Left ventricle myocardium inferior (tissue), 1 donor: ENCODE measurements around the gene RNLS. TPM values are rescaled to one million over a fixed set of nuclear protein-coding genes. Genes with fewer than 3 reads are reported as not detected.

ENCODE experiments used
- DNase-seq: peaks from one replicate; pipeline ENCODE4 v3.0.0-alpha.2; 2020
- H3K27ac ChIP-seq: fragments of 200-600 bp; replicated peaks from 2 replicates; pipeline ENCODE4 v1.8.0; 2021
- H3K27me3 ChIP-seq: fragments of 200-600 bp; 2 replicates; pipeline ENCODE4 v1.8.0; 2021; ENCODE audit warnings: low read depth
- H3K36me3 ChIP-seq: fragments of 200-600 bp; 2 replicates; pipeline ENCODE4 v1.8.0; 2021
- H3K4me1 ChIP-seq: fragments of 200-600 bp; 2 replicates; pipeline ENCODE4 v1.8.0; 2021
- H3K4me3 ChIP-seq: fragments of 200-600 bp; 2 replicates; pipeline ENCODE4 v1.8.0; 2021; ENCODE audit warnings: mild to moderate bottlenecking, moderate library complexity
- H3K9me3 ChIP-seq: fragments of 200-600 bp; replicated peaks from 2 replicates; pipeline ENCODE4 v1.8.0; 2021
- intact Hi-C: fragments of 100-400 bp; cut with micrococcal nuclease; formaldehyde crosslinking; loops from one replicate; pipeline ENCODE4 v1.11.0; 2022
- total RNA-seq: library from RNA; stranded (reverse); fragmentation: NEBNext Ultra II Directional; extraction: Animal tissue kit (Norgen Biotek cat#: 25700); gene quantifications from one replicate; pipeline ENCODE4 v1.2.1, GENCODE V29; 2021
- TF ChIP-seq, protein P1 (sequence below): fragments of 200-600 bp; IDR thresholded peaks from 2 replicates; pipeline ENCODE4 v1.8.0; 2021; ENCODE audit warnings: antibody characterized with exemption, mild to moderate bottlenecking, borderline replicate concordance
- donor health status: DM: no; HTN: yes; CAD: no; lungs with severe emphysema.

RNLS gene
- total RNA-seq, 1 donor from 2014 or later: 14.3 TPM

DNA sequence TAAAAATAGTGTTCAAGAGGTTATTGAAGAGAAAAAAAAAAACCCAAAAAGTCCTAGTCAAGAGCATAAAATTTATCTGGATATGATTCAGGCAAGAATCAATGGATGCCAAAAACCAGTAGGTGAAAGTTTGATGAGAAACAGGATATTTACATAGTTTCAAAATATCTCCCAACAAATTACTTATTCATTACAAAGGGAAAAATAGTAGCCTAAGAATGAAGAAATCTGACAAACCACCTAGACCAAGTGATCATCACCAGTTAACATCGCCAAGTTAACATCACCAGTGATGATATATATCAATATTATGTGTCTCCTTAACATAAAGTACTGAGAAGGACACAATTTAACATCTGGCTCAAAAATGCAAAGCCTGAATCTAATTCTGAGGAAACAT lies 85.2 kb downstream of the RNLS start:
- Histone ChIP-seq H3K4me1 (peaks cover 5% of the 10 kb centered on the region), H3K9me3 (no peaks in the 10 kb centered on the region), H3K4me3 (no peak overlapping the region), H3K36me3 (no peaks in the 10 kb centered on the region), H3K27me3 (no peaks in the 10 kb centered on the region), H3K27ac (no peak overlapping the region)
- DNase-seq: no peak
- TF ChIP-seq, protein P1, sequence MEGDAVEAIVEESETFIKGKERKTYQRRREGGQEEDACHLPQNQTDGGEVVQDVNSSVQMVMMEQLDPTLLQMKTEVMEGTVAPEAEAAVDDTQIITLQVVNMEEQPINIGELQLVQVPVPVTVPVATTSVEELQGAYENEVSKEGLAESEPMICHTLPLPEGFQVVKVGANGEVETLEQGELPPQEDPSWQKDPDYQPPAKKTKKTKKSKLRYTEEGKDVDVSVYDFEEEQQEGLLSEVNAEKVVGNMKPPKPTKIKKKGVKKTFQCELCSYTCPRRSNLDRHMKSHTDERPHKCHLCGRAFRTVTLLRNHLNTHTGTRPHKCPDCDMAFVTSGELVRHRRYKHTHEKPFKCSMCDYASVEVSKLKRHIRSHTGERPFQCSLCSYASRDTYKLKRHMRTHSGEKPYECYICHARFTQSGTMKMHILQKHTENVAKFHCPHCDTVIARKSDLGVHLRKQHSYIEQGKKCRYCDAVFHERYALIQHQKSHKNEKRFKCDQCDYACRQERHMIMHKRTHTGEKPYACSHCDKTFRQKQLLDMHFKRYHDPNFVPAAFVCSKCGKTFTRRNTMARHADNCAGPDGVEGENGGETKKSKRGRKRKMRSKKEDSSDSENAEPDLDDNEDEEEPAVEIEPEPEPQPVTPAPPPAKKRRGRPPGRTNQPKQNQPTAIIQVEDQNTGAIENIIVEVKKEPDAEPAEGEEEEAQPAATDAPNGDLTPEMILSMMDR: no peak
- intact Hi-C loops: no loop called here

DNA sequence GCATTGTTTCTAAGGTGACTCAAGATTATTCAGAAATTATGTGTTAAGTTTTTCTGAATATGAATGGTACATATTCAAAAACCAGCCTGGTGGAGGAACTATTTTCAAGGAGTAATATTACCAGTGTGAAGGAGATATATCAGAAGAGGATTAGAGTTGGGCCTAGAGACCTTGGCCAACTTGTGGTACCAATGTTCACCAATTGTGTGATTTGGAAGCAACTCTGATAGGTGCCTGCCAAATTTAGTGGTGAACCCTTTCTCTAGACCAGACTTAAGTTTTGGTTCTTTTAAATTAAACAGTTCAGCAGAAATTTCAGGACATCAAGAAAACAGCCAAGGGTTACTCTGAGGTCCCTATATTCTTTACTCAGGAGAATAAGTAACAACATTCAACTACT lies 88.6 kb downstream of the RNLS start:
- TF ChIP-seq, protein P1: no peak
- H3K36me3 ChIP-seq: no peaks in the 10 kb centered on the region

DNA sequence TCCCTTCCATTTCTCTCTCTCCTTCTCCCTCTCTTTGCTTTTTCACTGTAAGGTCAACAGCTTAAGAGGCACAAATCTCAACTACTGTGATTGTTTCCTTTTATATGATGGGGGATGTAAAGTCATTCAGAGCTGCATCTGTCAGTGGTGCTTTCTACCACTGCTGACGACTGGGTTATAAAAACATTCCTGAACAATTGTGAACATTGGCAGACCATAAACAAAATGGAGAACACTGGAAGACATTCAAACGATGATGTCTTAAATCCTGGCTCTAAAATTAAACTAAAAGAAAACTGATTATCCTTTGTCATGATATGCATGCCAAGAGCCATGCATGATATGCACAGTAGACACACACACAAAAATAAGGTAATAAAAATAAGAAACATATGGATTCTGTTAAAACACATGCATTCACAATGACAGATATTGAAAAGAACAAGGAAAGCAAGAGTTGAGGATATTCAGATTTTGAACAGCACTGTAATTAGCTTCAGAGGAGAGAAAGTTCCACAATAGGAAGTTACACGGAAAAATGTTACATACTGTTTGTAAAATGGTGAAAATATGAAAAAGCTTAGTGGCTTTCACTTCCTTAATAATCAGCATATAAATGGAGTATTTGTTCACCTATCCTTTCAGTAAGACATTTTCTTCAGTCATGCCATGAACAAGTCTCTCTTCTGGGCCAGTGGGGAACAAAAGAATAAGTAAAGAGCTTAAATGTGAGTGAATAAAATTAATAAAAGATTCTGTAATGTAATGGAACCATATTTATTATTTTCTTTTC lies 89.2 kb downstream of the RNLS start:
- TF ChIP-seq, protein P1: no peak
- Histone ChIP-seq H3K9me3 (no peaks in the 10 kb centered on the region), H3K4me3 (no peak overlapping the region)

More for the DNA sequence above, 88.6 kb downstream of the RNLS start:
- no peaks in the 10 kb centered on the region for H3K4me1 ChIP-seq
- no peaks in the 10 kb centered on the region for H3K27me3 ChIP-seq
- H3K27ac ChIP-seq: no peak overlapping the region
- intact Hi-C loops: no loop called here
- H3K9me3 ChIP-seq: no peaks in the 10 kb centered on the region
- no peak overlapping the region for H3K4me3 ChIP-seq
- DNase-seq: no peak

DNA sequence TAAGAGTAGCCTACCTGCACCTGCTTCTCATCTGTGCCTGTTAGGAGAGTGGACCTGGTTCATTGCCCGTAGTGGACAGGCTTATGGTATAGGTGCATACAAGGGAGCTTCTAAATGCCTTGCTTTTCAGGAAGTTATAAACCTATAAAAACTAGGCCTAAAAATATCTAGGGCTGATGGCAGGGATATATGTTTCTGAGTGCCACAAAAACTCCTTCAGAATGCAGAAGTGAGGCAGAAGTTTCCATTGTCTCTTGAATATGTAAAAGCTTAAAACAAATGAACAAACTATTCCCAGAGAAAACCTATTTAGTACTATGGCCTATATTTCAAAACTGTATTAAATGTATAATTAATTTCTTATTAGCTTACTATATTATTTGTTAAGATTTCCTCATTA lies 91.8 kb downstream of the RNLS start:
- intact Hi-C loops: no loop called here
- H3K36me3 ChIP-seq: no peaks in the 10 kb centered on the region
- no peak for DNase-seq
- no peak overlapping the region for H3K27ac ChIP-seq
- no peaks in the 10 kb centered on the region for H3K4me1 ChIP-seq
- no peaks in the 10 kb centered on the region for H3K9me3 ChIP-seq
- no peak overlapping the region for H3K4me3 ChIP-seq
- no peaks in the 10 kb centered on the region for H3K27me3 ChIP-seq
- TF ChIP-seq, protein P1: no peak

More for the DNA sequence above, 89.2 kb downstream of the RNLS start:
- Histone ChIP-seq H3K36me3 (no peaks in the 10 kb centered on the region), H3K27me3 (no peaks in the 10 kb centered on the region), H3K27ac (no peak overlapping the region), H3K4me1 (no peaks in the 10 kb centered on the region)
- intact Hi-C loops: no loop called here
- DNase-seq: no peak

DNA sequence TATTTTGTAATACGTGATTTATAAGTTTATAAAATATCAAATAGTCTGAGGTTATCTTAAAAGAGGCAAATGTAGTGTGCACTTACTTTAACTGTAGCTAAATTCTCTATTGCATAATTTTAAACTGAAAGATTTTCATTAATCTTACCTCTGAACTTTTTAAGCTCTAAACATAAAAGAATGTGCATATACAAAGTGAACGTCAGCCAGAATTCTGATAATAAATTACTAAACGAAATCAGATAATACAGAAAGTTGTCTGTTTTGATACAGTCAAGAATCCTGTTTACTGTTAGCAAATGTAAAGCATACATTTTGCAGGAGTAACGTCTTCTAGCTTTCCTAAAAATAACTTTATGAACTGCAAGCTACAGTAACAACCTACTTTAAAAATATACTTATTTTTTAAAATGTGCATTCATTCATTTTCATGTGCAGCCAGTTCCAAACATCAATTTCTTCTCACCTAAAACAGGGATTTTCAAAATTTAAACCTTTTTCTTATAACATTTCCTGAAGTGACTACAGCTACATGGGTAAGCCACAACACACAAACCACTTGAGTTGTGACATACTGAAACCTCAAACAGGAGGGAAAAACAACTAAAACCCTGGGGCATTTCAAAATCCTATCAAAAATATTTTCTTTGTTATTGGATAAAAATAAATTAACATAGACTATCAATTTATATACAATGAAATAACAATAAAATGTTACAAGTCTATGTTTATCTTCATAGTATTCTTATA lies 92.7 kb downstream of the RNLS start:
- Histone ChIP-seq H3K9me3 (no peaks in the 10 kb centered on the region), H3K27me3 (no peaks in the 10 kb centered on the region), H3K4me1 (no peaks in the 10 kb centered on the region), H3K36me3 (no peaks in the 10 kb centered on the region), H3K27ac (no peak overlapping the region), H3K4me3 (no peak overlapping the region)
- no peak for DNase-seq
- intact Hi-C loops: no loop called here
- TF ChIP-seq, protein P1: no peak
